GM20000 (cell line): ENCODE results near the gene RGS3.
"Not testable (repeated sequence)": the region's sequence is repeated elsewhere in the genome, so short reads cannot be mapped to it uniquely, and the experiment has no call there.

Experiments
- DNase-seq: peaks from one replicate; pipeline ENCODE4 v3.0.0; 2012; ENCODE audit warnings: low spot score
- TF ChIP-seq, protein P1 (sequence below): IDR thresholded peaks from 2 replicates; pipeline ENCODE4 v1.5.1; 2012; ENCODE audit warnings: mild to moderate bottlenecking, control low read depth; ENCODE audit errors: extremely low read depth, missing control alignments

The RGS3 gene

DNA sequence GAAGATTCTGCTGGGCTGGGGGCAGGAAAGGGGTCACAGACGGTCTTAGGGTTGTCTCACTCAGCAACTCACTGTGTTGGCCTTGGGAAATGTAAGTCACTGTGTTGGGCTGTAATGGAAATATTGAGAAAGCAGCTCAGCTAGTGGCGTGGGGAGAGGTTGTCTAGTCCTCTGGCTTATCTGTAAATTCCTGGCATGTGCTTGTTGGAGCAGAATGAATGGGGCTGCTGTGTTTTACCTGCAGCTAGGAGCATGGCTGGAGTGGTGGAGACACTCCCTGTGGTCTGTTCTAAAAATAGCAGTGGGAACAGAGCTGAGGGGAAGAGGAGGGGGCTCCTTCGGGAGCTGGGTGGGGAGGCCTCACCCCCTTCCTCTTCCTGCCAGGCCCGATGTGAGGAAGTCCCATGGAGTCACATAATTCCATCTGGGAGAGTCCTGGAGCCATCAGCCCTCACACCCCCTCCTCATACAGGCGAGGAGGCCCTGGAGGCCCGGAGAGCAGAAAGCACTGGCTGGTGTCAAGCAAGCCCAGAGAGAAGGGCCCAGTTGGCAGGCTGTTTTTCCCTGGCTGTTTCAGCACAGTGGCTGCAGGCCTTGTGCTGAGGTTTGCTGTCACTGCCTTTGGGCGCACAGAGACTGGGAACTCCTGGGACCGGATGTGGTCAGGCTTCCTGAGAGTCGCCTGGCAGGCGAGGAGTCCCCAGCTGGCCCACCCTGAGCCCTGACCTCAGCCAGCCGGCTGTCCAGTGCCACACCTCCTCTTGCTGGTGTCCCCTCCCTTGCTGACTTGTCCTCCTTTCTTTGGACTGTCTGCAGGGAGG lies 84.9 kb downstream of the RGS3 start:
- TF ChIP-seq, protein P1, sequence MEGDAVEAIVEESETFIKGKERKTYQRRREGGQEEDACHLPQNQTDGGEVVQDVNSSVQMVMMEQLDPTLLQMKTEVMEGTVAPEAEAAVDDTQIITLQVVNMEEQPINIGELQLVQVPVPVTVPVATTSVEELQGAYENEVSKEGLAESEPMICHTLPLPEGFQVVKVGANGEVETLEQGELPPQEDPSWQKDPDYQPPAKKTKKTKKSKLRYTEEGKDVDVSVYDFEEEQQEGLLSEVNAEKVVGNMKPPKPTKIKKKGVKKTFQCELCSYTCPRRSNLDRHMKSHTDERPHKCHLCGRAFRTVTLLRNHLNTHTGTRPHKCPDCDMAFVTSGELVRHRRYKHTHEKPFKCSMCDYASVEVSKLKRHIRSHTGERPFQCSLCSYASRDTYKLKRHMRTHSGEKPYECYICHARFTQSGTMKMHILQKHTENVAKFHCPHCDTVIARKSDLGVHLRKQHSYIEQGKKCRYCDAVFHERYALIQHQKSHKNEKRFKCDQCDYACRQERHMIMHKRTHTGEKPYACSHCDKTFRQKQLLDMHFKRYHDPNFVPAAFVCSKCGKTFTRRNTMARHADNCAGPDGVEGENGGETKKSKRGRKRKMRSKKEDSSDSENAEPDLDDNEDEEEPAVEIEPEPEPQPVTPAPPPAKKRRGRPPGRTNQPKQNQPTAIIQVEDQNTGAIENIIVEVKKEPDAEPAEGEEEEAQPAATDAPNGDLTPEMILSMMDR, result no peak
- no peak for DNase-seq

DNA sequence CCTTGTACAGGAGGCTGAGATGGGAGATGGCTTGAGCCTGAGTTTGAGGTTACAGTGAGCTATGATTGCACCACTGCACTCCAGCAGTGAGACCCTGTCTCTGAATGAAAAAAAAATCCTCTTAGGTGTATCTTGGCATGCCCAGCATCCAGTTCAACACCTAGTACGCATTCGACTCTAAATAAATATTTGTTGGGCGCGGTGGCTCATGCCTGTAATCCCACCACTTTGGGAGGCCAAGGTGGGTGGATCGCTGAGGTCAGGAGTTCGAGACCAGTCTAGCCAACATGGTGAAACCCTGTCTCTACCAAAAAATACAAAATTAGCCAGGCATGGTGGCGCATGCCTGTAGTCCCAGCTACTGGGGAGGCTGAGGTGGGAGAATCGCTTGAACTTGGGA lies 86.4 kb downstream of the RGS3 start:
- not testable (repeated sequence) for DNase-seq

DNA sequence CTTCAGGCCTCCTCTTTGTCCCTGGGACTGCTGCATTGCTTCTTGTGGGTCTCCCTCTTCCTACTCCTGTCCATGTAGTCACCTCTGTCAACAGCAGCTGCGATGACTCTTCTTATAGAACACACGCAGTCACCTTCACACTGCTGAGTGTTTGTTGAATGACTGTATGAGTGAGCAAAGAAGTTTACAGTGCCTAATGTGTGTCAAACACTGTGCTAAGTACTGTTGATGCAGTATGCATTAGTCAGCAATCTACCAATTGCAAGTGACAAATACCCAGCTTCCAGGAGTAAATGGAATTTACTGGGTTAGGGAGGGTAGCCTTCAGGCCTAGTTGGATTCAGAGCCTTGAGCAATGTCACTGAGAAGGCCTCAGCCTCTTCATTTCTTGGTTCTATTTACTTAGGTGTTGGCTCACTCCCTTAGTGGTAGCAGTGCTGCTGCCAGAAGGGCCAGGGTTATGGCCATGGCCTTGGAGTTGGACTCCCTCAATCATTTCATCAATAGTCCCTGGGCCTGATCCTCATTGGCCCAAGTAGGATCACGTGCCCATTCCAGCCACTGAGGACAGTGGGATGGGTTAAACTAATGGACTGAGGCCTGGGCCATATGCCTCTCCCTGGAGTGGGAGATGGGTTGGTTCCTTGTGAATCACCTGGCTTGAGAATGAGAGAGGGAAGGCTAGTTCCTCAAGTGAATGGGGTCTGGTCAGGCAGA lies 93.5 kb downstream of the RGS3 start:
- TF ChIP-seq, protein P1, result no peak
- no peak for DNase-seq

DNA sequence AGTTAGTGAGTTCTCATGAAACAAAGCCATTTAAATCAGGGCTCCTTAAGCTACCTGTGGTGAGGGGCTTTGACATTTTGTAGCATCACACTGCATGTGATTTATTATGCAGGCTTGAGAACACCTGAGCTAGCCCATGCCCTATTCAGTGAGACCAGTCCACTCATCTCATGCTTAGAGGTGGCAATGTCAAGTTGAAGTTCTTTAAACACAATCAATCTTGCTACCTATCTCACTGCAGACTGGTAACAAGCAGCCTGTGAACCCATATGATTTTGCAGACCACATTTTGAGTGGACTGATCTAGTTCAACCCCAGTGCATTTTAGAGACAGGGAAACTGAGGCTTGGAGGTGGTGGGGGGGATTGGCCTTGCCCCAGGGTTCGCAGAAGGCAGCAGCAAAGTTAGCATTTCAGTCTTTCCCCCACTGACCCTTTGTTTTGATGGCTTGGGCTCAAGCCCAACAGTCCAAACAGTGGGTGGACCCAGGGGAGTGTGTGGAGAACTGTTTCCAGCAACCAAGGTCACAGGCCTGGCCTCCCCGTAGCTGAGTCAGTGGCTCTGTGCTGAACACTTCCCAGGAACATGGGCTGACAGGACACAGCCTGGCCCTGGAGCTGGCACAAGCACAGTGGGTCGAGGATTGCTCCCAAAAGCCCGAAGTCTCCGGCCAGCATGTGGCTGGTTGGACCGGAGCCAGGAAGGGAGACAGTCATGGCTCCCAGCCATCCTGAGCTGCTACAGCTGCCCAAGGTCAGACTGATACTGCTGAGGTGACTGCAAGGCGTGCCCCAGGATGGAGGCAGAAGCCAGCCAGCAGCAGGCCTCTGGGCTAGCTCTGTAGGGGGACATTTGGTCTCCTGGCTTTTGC lies 95.3 kb downstream of the RGS3 start:
- no peak for DNase-seq
- TF ChIP-seq, protein P1, result no peak

DNA sequence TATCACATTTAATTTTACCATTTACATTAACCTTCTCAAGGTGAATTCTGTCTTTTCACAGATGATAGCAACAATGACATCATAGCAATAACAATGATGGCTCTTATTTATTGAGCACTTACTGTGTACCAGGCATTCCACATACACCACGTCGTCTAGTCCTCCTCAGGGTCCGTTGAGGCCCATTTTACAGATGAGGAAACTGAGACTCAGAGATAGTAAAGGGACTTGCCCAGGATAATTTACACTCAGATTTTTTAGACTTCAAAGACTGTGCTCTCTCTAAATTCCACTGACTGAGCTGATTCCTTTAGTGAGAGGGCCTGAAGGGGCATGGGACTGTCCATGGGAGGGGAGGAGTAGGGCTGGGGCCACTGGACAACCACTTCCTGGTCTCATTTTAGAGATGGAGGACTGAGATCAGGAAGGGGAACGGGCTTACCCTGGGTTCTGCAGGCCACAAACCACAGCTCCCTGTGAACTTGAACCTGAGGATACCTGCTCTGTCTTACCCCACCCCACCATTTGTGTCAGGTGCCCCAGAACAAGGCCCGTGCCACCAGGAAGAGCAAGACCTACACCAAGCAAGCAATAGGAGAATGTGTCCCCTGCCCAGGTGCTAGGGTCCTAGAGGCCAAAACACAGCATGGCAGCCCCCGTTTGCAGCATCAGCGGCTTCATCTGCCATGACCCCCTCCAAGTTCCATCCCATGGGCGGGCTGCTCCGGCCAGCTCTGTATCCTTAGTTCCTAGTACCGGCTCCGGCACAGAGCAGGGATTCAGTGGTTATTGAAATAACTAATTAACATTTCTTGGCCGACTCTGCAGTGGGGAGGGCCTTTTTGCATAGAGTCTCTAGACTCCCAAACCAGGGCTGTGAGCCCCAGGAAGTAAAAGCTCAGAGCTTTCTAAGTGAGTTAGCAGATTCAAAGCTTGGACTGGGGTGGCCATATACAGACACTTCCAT lies 96.6 kb downstream of the RGS3 start:
- TF ChIP-seq, protein P1, result no peak
- no peak for DNase-seq

DNA sequence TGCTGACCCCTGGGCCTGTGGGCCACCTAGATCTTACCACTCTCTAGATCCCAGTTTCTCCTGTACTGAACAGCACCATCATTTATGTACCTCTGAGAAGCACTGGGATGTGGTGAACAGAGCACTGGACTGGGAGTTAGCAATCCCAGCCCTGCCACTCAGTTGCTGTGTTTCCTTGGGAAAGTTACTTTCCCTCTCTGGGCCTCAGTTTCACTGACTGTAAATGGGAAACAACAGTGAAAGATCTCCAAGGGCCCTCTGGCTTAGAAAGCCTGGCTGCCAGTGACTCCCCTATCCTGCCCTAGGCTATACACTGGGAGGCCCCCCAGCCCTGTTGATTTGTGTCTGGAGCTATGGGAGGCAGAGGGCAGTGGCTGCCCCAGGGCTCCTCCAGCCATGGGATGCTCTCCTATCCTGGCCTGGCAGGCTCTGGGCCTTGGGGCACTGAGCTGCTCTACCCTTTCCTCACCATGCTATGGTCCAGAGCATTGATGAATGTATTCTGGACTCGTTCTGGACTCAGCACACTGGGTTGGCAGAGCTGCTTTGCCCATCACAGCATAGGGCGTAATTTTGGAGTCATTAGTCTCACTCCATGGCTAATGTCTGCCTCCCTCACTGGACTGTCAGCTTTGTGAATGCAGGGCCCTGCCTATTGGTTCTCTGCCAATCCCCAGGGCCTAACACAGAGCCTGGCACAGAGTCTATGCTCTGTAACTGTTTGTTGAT lies 99.3 kb downstream of the RGS3 start:
- no peak for DNase-seq
- TF ChIP-seq, protein P1, result no peak
